HepG2 (cell line): ENCODE measurements around the gene RAD52.

Experiments used
- CTCF ChIP-seq: sonication (generic); formaldehyde crosslinking; IDR thresholded peaks from 2 replicates; pipeline ENCODE4 v1.5.0; 2020; ENCODE audit warnings: mild to moderate bottlenecking, missing genetic modification reagents, moderate library complexity
- PRDM15 ChIP-seq: sonication (generic); formaldehyde crosslinking; IDR thresholded peaks from 2 replicates; pipeline ENCODE4 v1.4.0; 2020; ENCODE audit warnings: missing genetic modification reagents
- REST ChIP-seq, 2 experiments: IDR thresholded peaks; 2 replicates each; pipeline ENCODE4 v1.6.1; 2011 to 2012; ENCODE audit warnings: low read length in 2 of 2, borderline replicate concordance in 1 of 2, low read depth in 1 of 2, mild to moderate bottlenecking in 1 of 2, moderate library complexity in 1 of 2
- ZNF629 ChIP-seq: sonication (generic); formaldehyde crosslinking; conservative IDR thresholded peaks from 2 replicates; pipeline ENCODE4 v1.5.0; 2020; ENCODE audit warnings: missing genetic modification reagents

GRCh38 chr12:946212-946611, 3.3 kb downstream of the RAD52 start:
- TF ChIP-seq PRDM15 (CRISPR knock-in tag) (no peak), CTCF (CRISPR knock-in tag) (no peak), REST (IDR thresholded peaks at IDR 0.05; ENCODE audit: borderline replicate concordance in 1 of 2, low read depth in 1 of 2, low read length in 2 of 2) (no peak), ZNF629 (CRISPR knock-in tag) (no peak)
